Activated CD4-positive, alpha-beta T cell treated with anti-CD3 and anti-CD28 coated beads, Interleukin-10, Interleukin-2, amounts not matched to agents 100 ng/mL and 50 ng/mL, durations not matched to agents 16 hours and 8 hours (primary cell): ENCODE data around the gene TBL1X.
A peak's percentile ranks its signal among the peaks of the same experiment; 100 is the strongest.

Experiments used
- DNase-seq: peaks from one replicate; pipeline ENCODE4 v3.0.0-alpha.2; 2020

The TBL1X gene

DNA sequence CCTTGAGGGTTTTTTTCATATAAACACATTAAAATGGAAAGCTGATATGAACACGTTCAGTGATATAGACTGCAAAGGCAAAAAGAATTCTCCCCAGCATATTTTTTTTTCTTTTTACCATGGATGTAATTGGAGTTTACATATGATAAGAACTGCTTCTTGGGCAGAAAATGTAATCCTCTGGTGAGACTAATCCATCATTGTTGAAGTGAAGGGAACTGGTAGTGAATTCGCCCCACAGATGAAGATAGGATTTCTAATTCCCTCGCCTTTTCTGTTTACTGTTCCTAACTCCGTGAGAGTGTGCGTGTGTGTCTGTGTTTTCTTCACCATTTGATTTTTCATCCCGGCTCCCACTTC lies 211.9 kb downstream of the TBL1X start:
- no peak for DNase-seq

DNA sequence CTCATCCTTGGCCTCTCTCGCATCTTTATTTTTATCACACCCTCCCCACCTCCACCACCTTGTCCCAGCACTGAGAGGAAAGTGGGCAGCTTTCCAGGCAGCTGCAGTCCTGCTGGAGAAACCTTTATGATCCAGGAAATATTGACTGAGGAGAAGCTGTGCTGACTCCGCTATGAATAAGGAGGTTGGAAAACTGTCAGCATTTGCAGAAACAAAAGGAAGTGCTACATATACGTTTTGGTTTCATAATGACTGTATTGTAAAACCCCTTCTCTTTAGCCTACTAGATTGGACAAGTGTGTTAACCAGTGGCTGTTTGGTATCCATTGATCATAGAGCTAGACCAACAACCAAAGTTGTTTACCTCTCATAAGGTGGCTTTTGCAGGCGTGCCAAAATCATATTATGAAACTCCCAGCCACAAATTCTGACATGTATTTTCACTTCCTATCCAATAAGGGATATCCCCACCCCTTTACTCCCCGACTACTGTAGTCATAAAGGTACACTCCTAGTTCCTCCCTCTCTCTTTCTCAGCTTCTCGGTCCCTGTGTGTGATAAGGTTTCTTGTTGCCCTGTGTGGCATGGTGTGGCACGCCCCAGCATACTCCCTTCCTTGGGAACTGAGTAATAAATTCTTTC lies 212.4 kb downstream of the TBL1X start:
- peak; percentile 89 for DNase-seq

DNA sequence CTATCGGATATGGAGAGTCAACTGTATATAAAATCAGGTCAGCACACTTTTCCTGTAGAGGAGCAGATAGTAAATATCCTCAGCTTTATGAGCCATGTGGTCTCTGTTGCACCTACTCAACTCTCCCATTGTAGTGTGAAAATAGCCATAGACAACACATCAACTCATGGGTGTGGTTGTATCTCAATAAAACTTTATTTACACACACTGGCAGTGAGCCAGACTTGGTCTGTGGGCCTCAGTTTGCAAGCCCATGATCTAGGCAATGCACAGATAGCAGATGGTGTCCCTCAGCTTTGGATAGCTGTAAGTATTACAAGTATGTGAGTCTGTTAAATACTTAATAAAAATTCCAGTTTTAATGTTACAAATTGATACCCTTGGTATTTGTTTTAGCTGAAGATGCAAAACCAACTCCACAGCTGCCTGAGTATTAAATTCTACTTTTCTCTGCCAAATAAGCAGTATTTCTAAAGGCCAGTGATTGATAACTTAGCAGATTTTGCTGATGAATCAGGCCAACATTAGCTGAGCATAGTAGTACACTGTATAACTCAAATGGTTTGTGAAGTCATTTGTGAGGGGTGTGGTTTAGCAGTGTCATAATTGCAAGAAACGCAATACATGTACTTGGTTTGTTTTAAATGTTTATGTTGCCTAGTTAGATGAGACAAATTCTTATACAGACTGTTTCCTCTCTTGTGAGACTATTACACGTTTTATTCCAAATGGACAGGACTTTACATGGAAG lies 213.5 kb downstream of the TBL1X start:
- no peak for DNase-seq

DNA sequence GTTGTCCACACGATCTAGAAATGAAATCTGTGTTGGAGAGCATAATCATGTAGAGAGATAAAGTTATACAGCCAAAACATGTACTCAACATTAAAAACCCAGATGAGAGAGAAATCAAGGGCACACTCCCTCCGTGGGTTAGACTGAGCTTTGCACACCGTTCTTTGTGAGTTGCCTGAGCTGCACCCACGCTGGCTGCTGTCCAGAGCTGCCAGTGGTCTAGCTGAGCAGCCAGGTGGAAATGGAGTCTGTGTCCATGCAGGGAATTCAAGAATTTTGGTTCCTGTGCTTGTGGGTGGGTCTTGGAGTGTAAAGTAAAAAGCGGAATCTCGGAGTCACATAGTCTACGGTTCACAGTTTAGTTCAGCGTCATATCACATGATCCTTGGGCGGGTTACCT lies 216.2 kb downstream of the TBL1X start:
- DNase-seq = no peak

DNA sequence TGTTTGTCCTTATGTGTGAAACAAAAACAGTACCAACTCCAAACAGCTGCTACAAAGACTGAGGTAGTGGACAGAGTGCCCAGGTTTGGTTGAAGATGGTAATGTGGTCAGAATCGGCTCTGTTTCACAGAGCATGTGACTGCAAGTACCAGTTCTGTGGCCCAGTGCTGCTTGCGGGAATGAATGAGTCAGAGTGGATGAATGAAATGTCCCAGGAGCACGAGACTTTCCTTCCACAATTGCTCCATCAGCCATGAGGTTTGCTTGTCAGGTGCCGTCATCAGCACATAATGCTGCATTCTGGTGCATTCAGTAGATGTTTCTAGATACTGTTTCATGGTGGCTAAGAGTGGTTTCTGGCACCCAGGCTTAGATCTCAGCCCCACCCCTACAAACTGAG lies 216.6 kb downstream of the TBL1X start:
- no peak for DNase-seq

DNA sequence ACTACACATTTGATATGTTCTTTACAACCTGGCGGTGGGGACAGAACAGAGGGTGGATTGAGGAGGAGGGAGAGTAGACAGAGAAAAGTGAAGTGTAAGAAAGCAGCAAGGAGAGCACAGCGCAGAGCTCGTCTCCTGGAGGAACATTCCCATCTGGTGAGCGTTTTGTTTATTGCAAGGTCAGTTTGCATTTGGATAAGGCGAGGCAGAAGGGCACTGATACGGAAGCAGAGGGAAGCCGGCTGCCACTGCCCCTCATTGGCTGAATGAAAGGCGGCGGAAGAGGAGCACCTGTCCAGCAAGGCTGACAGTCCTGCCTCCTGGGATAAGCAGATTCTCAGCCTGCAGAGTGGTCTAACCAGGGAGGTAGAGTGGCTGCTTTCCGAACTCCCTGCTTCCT lies 217.6 kb downstream of the TBL1X start:
- DNase-seq = no peak

DNA sequence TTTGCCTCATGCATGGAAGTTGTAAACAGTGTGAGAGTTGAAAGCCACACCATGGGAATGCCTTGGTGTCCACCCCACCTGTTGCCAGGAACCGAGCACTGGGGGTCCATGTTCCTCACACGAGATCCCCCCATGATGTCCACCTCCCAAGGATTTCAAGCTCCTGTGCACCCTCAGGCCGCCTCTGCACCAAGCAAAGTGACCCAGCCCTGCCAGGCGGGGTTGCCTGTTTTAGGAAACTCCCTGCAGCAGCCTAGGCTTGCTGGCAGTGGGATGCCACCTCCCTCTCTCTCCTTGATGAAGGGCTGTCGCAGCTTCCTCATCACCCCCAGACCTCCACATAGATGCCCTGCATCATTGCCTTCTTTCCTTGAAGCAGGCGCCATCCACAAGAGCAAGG lies 218.0 kb downstream of the TBL1X start:
- DNase-seq = no peak

DNA sequence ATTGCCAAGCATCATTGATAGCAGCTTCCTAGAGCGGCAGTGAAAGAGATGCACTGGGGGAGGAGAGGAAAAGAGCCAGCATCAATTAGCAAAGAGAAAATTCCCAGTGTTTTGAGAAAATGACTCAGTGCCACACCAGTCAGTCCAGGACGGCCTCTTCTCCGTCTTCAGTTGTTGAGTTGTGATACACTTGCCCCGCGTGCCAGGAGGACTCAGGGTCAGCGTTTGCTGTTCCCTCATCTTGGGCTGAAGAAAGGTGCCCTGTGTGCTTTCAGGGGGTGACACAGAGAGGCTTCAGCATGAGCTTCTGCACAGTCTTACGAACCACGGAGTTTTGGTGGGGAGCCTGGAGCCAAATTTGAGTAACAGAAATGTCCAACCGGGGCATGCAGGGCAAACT lies 218.5 kb downstream of the TBL1X start:
- DNase-seq = no peak

DNA sequence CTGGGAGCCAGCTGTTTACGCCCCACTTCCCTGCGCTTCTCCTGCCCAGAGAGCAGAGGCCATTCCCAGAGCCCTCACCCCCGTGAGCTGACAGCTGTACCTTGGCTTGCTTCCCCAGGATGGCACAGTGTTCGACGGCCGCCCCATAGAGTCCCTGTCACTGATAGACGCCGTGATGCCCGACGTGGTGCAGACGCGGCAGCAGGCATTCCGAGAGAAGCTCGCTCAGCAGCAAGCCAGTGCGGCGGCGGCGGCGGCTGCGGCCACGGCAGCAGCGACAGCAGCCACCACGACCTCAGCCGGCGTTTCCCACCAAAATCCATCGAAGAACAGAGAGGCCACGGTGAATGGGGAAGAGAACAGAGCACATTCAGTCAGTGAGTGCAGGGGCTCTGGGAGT lies 223.0 kb downstream of the TBL1X start:
- DNase-seq = no peak

DNA sequence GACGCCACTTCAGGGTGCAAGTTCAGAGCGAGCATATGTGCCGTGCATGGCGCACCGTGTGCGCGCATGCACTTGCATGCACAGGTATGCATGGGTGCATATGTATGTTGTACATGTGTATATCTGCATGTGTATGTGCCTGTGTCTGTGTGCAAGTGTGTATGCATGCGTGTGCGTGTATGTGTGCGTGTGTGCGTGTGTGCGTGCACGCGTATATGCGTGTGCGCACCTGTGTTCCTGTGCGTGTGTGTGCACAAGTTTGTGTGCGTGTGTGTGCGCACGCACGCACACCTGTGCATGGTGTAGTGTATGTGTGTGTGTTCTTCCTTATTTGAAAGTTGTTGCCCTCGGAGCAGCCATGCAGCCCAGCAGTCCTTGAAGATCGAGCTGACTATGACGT lies 224.0 kb downstream of the TBL1X start:
- DNase-seq = no peak

DNA sequence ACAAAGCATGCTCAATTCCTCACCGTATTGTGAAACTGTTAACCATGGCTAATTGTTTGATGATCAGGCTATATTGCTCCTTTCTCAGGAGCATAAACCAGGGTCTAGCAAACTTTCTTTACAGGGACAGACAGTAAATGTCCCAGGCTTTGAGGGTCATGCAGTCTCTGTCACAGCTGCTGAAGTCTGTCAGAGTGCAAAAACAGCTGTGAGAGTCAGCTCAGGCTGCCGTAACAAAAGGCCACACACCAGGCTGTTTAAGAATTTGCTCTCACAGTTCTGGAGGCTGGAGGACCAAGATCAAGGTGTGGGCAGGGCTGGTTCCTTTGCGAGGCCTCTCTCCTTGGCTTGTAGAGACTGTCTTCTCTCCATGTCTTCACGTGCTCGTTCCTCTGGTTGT lies 225.2 kb downstream of the TBL1X start:
- no peak for DNase-seq

DNA sequence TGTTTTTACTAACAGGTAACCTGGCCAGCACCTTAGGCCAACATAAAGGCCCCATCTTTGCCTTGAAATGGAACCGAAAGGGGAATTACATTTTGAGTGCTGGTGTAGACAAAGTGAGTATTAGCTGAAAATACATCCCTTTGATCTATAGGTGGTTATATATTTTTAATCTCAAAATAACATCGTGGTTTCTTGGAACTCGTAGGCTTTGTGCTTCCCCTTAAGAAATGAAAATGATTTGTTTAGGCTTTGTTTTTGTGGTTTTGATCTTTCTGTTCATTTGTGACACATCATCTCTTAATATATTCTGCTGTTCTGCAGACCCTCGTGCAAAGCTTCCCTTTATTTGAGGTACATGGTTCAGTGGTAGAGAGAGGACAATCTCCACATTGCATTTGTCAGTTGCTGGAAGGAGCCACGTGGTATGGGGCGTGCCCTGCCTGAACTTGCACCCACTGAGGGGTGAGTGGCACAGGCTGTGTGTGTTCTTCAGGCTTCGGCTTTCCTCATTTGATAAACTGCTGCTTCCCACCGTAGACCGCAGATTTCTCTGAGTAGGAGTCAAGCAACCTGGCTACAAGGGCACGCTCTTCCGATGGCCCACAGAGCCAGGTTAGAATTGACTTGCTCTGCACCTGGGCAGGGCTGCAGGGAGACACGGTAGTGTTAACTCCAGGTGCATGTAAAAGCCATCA lies 228.6 kb downstream of the TBL1X start:
- no peak for DNase-seq

DNA sequence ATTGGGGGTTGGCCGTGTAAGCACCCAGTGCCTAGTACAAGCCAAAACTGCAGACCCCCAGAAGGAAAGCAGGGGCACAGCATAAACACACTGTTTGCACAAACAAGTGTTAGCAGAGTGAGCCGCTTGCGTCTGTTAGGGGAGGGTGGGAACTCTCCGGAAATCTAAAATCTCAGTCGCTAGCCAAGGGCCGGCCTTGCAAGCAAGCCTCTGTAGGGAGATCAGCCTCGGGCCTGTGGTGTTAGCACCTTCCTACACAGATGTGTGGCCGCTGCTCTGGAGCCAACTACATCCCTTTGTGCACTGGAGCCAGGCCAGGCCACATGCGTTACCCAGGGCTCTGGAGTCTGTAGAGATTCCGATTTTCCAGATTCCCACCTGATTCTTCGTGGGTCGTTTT lies 233.7 kb downstream of the TBL1X start:
- no peak for DNase-seq

DNA sequence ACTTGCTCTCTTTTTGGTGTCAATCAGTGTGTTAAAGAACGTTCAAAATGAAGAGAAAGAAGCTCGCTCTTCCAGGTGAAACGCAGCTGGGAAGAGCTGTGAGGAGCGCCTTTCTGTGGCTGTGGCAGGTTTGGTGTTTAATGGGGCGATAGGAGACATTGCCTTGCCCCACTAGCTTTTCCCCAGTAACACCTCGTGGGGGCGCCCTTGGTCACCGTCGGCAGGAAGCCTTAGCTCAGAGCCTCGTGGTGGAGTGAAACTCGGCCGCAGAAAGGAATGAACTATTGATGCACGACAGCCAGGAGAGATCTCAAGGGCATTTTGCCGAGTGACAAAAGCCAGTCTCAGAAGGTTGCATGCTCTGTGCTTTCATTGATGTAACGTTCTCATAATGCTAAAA lies 235.7 kb downstream of the TBL1X start:
- no peak for DNase-seq

DNA sequence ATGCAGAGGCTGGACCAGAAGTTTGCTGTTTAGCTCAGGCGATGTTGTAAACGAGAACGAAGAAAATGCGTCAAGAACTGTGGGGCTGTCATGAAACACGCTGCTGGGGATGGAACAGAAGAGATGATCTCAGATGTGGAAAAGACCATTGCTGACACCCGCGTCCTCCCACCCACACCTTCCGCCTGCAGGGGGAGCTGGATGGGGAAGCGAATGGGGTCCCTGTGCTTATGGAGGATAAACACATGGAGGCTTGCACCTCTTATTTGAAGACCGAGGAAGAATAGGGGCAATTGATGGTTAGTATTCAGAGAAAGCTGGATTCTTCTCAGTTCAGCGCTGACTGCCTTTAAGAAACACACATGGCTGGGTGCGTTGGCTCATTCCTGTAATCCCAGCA lies 236.9 kb downstream of the TBL1X start:
- DNase-seq = no peak

DNA sequence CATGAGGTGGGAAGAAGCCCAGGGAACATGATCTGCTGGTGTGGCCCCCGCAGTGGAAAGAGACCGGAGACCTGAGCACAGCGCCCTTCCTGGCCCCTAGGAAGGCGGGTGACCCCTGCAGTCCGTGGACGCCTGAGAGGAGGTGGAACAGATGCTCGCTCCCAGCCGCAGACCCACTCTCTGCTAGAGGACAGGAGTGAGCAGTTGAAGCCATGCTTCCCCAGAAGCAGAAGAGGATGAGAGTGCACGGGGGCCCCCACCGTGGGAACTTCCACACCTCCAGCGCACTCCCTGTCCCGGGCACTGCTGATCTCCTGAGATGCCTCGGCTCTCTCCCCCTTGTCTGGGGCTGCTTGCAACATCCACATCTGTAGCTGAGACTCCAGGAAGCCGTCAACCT lies 238.5 kb downstream of the TBL1X start:
- no peak for DNase-seq

DNA sequence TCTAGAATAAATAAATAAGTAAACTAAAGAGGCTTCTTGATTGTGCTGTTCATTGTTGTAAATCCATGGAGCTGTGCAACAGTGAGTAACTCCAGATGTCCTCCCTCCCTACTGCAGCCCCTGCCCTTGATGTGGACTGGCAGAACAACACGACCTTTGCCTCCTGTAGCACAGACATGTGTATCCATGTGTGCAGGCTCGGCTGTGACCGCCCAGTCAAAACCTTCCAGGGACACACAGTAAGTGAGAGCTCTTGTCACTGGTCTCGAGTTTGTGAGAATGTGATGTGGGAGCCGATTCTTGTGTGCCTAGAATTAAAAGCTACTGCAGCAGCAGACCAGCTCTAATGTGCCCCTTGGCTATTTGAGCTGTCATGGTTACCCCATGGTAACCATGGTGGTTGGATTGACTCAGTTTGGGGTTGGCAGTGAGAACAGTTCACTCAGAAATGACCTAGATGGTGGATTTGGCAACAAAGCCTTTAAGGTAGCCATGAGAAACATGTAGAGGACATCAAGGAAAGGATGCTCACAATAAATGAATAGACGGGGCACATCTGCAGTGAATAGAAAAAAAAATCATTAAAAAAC lies 240.1 kb downstream of the TBL1X start:
- no peak for DNase-seq

DNA sequence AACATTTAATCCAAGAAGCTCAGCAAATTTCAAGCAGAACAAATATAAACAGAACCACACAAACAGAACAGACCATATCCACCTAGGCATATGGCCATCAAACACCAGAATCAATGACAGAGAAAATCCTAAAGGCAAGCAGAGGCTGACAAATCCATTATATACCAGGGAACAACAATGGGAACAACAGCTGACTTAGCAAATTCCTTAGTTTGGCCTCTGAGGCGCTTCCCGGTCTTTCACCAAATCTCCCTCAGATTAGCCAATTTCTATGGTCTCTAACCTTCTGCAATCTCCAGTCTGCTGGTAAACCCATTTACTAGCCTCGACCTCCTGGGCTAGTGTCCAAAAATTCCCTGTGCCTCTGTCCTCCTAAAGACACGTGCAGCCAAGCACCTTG lies 241.6 kb downstream of the TBL1X start:
- DNase-seq = no peak

DNA sequence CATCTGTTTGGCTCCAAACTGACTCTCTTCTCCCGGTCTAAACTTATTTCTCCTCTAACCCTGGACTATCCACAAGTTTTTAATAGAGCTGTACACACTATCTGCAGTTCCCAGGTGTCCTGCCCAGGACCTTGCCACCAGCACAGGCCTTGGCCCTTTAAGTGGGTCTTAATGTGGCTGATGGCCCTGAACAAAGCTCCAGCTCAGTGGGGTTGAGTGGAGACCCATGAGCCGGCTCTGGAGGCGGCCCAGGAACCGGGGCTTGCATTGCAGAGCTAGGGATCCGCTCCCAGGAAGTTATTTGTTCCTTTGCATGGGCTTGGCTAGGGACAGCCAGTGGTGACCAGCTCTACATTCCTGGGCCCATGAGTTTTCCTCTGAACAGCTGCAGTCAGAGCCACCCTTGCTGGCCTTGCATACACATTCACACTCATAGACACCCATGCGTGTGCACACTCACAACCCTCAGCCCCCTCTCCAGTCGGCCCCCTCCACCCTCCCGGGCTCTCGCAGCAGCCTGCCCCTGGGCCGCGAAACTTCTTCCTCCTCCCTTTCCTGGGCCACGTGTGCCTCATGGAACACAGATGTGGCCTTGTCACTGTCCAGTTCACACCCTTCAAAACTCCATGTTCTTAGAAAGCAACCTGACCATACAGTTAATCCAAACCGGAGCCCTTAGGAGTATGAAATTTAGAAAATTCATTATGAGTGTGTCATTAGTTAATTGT lies 242.6 kb downstream of the TBL1X start:
- DNase-seq = no peak

DNA sequence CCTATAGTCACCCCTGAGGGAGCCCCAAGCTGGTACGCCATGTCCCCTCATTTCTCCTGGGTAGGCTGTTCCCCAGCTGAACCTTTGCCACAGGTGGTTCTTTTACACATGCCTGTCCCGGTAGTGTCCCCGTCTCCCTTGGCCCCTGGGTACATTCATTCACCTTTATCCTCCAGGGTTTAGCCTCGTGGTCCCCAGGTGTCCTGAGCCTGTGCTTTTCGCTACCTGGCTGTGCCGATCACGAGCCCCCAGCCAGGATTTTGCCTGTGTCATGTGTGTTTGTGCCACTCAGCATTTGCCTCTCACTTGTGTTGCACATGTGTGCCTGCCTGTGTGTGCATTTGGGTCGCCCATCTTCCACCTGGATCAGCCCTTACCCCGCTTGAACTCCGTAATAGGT lies 243.2 kb downstream of the TBL1X start:
- DNase-seq = no peak

DNA sequence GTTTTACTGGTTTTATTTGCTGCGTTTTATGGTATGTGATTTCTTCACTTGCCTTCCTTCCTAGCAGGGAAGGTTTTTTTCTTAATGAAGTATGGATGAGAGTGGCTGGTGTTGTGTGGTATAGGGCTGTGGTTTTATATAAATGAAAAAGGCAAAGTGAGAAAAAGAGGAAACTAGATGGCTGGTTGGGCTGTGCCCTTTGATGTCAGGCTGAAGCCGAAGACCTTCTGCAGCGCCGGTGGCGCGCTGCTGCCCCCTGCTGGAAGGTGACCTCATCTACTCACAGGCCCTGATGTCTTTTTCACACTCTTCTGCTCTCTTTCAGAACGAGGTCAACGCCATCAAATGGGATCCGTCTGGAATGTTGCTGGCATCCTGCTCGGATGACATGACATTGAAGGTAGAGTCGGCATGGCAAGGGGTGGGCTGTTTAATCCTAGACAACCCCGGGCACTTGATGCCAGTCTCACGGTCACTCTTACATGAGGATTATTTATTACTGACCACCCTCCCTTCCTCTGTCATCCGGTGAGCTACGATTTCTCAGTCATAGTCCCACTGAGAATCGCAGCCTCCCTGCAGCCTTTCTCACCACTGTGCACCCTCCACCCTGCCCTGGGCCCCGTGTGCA lies 244.2 kb downstream of the TBL1X start:
- DNase-seq = peak; percentile 84

DNA sequence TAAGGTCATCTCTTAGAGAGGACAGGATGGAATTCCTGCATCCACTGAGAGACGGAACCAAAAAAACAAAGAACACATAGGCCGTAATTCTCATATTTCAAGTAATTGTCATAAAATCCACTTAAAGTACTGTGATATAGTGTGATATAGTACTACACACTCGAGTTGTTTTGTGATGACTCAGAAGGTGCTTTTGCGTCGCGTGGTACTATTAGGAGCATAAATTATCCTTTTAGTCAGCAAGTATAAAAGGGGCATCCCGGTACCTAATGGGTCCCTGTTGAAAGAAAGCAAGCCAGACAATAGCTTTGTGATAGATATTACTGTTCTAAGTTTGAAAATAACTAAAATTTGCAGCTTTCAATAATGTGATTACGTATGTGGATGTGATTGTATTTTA lies 245.5 kb downstream of the TBL1X start:
- DNase-seq = peak; percentile 6

DNA sequence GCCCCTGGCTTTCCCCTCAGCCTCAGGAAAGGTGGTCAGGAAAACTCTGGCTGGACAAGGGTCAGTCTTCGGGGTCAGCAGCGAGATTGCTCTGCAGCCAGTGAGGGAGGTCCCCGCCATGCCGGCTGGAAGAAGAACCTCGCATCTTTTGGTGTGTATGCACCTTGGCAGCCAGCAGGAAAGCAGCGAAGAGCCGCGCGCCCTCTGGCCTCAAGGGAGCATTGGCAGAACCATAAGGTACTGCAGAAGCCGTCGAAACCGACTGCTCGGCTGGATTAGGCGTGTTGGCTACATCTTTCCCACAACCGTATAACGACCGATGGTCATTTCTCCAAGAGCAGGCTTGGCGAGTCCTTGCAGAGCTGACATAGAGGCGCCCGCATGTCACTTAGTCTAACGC lies 252.5 kb downstream of the TBL1X start:
- no peak for DNase-seq
